Measurements from ENCODE around the gene MMD2.

Gene MMD2

GRCh38 chr7:4857189-4857588 lies 101.8 kb downstream of the MMD2 start:
- H3K9me3 Mint-ChIP-seq = peaks cover 1% of the 10 kb centered on the region
- peaks cover 4% of the 10 kb centered on the region for H3K4me1 Mint-ChIP-seq
- ATAC-seq (ENCODE audit: low read depth) = no peak
- no peak overlapping the region for H3K27ac Mint-ChIP-seq
- no peak overlapping the region for H3K4me3 Mint-ChIP-seq
- peaks cover 8% of the 10 kb centered on the region for H3K27me3 Mint-ChIP-seq
- DNase-seq (ENCODE audit: low spot score in 2 of 2) = no peak
- H3K36me3 Mint-ChIP-seq = peaks cover 1% of the 10 kb centered on the region

GRCh38 chr7:4856336-4857057 lies 102.5 kb downstream of the MMD2 start:
- DNase-seq (ENCODE audit: low spot score in 2 of 2) = no peak
- H3K4me1 Mint-ChIP-seq = peaks cover 4% of the 10 kb centered on the region
- no peak overlapping the region for H3K4me3 Mint-ChIP-seq
- H3K9me3 Mint-ChIP-seq = no peaks in the 10 kb centered on the region
- no peak for ATAC-seq (ENCODE audit: low read depth)
- H3K27me3 Mint-ChIP-seq = peaks cover 7% of the 10 kb centered on the region
- H3K27ac Mint-ChIP-seq = no peak overlapping the region
- no peaks in the 10 kb centered on the region for H3K36me3 Mint-ChIP-seq

Measured in memory B cell (primary cell).